Endothelial cell of umbilical vein (primary cell): ENCODE results near the gene HERC5.

ENCODE experiments used
- EZH2 ChIP-seq: IDR thresholded peaks from 2 replicates; pipeline ENCODE4 v1.6.1; 2012; ENCODE audit warnings: borderline replicate concordance, low read depth, mild to moderate bottlenecking, moderate library complexity, low read length, inconsistent platforms; ENCODE audit not compliant: severe bottlenecking
- FOS ChIP-seq: IDR thresholded peaks from 2 replicates; pipeline ENCODE4 v1.6.1; 2011; ENCODE audit warnings: mild to moderate bottlenecking, low read length, moderate library complexity, borderline replicate concordance; ENCODE audit not compliant: insufficient read depth
- JUN ChIP-seq: IDR thresholded peaks from 2 replicates; pipeline ENCODE4 v1.6.1; 2011; ENCODE audit warnings: borderline replicate concordance, low read depth; ENCODE audit not compliant: insufficient read length, insufficient read depth
- POLR2A ChIP-seq: IDR thresholded peaks from 2 replicates; pipeline ENCODE4 v1.6.1; 2012; ENCODE audit warnings: low read depth, mild to moderate bottlenecking, control low read depth, low read length
- TF ChIP-seq, protein P1 (sequence below), 2 donors: IDR thresholded peaks; 1 replicate in 1 of 2; 2 replicates in 1 of 2; pipeline ENCODE4 v1.5.1; 2011; ENCODE audit warnings: low read length in 2 of 2, mild to moderate bottlenecking in 2 of 2, moderate library complexity in 2 of 2, control low read depth in 1 of 2, inconsistent platforms in 1 of 2, low read depth in 1 of 2; ENCODE audit not compliant: insufficient read depth in 1 of 2; ENCODE audit errors: extremely low read depth in 1 of 2
- TF ChIP-seq, protein P2 (sequence below): IDR thresholded peaks from 2 replicates; pipeline ENCODE4 v1.6.1; 2011; ENCODE audit not compliant: insufficient read depth, insufficient read length

DNA sequence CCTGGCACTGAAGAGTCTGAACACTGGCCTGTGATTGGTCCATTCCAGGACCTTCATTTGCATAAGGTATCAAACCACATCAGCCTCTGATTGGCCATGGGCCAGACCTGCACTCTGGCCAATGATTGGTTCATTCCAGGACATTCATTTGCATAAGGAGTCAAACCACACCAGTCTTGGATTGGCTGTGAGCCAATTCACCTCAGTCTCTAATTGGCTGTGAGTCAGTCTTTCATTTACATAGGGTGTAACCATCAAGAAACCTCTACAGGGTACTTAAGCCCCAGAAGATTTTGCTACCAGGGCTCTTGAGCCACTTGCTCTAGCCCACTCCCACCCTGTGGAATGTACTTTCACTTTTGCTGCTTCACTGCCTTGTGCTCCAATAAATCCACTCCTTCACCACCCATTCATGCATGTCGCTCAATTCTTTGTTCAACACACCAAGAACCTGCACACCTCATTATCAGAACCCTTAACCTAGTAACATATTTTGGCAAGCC, 14.2 kb upstream of the HERC5 start:
- TF ChIP-seq, protein P1, sequence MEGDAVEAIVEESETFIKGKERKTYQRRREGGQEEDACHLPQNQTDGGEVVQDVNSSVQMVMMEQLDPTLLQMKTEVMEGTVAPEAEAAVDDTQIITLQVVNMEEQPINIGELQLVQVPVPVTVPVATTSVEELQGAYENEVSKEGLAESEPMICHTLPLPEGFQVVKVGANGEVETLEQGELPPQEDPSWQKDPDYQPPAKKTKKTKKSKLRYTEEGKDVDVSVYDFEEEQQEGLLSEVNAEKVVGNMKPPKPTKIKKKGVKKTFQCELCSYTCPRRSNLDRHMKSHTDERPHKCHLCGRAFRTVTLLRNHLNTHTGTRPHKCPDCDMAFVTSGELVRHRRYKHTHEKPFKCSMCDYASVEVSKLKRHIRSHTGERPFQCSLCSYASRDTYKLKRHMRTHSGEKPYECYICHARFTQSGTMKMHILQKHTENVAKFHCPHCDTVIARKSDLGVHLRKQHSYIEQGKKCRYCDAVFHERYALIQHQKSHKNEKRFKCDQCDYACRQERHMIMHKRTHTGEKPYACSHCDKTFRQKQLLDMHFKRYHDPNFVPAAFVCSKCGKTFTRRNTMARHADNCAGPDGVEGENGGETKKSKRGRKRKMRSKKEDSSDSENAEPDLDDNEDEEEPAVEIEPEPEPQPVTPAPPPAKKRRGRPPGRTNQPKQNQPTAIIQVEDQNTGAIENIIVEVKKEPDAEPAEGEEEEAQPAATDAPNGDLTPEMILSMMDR (IDR thresholded peaks at IDR 0.05; ENCODE audit: extremely low read depth in 1 of 2, insufficient read depth in 1 of 2, low read depth in 1 of 2, low read length in 2 of 2), result no peak
- no peak for TF ChIP-seq EZH2
- TF ChIP-seq FOS, result no peak
- TF ChIP-seq, protein P2, sequence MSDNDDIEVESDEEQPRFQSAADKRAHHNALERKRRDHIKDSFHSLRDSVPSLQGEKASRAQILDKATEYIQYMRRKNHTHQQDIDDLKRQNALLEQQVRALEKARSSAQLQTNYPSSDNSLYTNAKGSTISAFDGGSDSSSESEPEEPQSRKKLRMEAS, result no peak
- no peak for TF ChIP-seq POLR2A
- TF ChIP-seq JUN, result no peak
